Liver (tissue), 3 donors: Measurements from ENCODE around the gene ABRACL.

Source experiments
- EGR1 ChIP-seq, 2 donors: IDR thresholded peaks; 2 replicates each; pipeline ENCODE4 v1.6.1; 2016 to 2018; ENCODE audit warnings: antibody characterized with exemption in 2 of 2, low read depth in 2 of 2
- FOXA1 ChIP-seq: IDR thresholded peaks from 2 replicates; pipeline ENCODE4 v1.6.1; 2016; ENCODE audit warnings: antibody characterized with exemption
- GABPA ChIP-seq, 2 donors: IDR thresholded peaks in 1 of 2; conservative IDR thresholded peaks in 1 of 2; 2 replicates each; pipeline ENCODE4 v1.6.1; 2016; ENCODE audit warnings: antibody characterized with exemption in 2 of 2, mild to moderate bottlenecking in 1 of 2, moderate library complexity in 1 of 2
- HNF4A ChIP-seq, 2 donors: conservative IDR thresholded peaks; 2 replicates each; pipeline ENCODE4 v1.6.1; 2016; ENCODE audit warnings: antibody characterized with exemption in 2 of 2, mild to moderate bottlenecking in 2 of 2
- JUND ChIP-seq, 2 donors: IDR thresholded peaks; 2 replicates each; pipeline ENCODE4 v1.6.1; 2016; ENCODE audit warnings: antibody characterized with exemption in 2 of 2
- MAX ChIP-seq: IDR thresholded peaks from 2 replicates; pipeline ENCODE4 v1.6.1; 2016; ENCODE audit warnings: antibody characterized with exemption
- RAD21 ChIP-seq, 2 donors: IDR thresholded peaks; 2 replicates each; pipeline ENCODE4 v1.6.1; 2016; ENCODE audit warnings: antibody characterized with exemption in 2 of 2, mild to moderate bottlenecking in 2 of 2
- REST ChIP-seq: IDR thresholded peaks from 2 replicates; pipeline ENCODE4 v1.6.1; 2016; ENCODE audit warnings: antibody characterized with exemption, mild to moderate bottlenecking
- RXRA ChIP-seq, 2 donors: IDR thresholded peaks; 2 replicates each; pipeline ENCODE4 v1.6.1; 2017 to 2018; ENCODE audit warnings: antibody characterized with exemption in 2 of 2, mild to moderate bottlenecking in 1 of 2
- SP1 ChIP-seq: IDR thresholded peaks from 2 replicates; pipeline ENCODE4 v1.6.1; 2018; ENCODE audit warnings: antibody characterized with exemption, mild to moderate bottlenecking
- TAF1 ChIP-seq: conservative IDR thresholded peaks from 2 replicates; pipeline ENCODE4 v1.6.1; 2016; ENCODE audit warnings: antibody characterized with exemption, mild to moderate bottlenecking
- TF ChIP-seq, protein P1 (sequence below): fragments of 150-350 bp; IDR thresholded peaks from 2 replicates; pipeline ENCODE4 v1.5.1; 2017; ENCODE audit warnings: improper control_type of control experiment, low read depth, low read length; ENCODE audit not compliant: missing input control
- TF ChIP-seq, protein P2 (sequence below): IDR thresholded peaks from 2 replicates; pipeline ENCODE4 v1.6.1; 2016; ENCODE audit warnings: antibody characterized with exemption
- TF ChIP-seq, protein P3 (sequence below): IDR thresholded peaks from 2 replicates; pipeline ENCODE4 v1.6.1; 2016; ENCODE audit warnings: antibody characterized with exemption
- donor health status: healthy.
- donor health status: healthy.

DNA sequence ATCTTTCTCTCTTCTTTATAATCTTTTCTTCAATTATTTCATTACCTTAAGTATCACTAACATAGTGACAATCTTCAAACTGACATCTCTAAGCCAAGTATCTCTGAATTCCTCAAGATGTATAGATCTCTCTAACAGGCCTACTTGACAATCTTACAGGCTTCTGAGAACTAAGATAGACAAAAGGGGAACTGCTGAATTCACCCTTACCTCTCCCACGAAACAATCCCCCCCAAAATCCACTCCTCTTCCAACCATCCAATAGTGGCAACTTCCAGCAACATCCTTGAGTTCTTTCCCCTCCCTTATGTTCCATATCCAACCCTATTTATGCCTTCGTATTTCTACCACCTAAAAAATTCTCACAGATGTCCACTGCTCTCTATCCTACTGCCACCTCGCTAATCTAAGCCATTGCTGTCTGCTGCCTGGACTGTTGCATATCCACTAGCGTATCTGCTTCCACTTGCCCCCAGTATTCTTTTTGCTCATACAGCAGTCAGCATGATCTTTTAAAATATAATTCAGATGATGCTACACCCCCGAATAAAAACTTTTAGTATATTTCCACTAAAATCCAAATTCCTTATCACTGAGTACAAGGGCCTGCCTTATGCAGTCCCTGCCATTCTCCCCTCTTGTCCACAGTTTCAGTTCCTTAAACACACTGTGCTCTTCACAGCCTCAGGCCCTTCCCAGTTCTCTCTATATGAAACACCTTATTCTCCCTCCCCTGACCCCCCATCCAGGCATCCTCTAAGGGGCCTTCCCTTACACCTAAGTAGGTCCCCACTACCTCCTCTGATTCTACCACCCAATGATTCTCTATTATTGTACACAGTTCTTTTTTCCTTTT is 48.5 kb upstream of the ABRACL start:
- TF ChIP-seq, protein P1, sequence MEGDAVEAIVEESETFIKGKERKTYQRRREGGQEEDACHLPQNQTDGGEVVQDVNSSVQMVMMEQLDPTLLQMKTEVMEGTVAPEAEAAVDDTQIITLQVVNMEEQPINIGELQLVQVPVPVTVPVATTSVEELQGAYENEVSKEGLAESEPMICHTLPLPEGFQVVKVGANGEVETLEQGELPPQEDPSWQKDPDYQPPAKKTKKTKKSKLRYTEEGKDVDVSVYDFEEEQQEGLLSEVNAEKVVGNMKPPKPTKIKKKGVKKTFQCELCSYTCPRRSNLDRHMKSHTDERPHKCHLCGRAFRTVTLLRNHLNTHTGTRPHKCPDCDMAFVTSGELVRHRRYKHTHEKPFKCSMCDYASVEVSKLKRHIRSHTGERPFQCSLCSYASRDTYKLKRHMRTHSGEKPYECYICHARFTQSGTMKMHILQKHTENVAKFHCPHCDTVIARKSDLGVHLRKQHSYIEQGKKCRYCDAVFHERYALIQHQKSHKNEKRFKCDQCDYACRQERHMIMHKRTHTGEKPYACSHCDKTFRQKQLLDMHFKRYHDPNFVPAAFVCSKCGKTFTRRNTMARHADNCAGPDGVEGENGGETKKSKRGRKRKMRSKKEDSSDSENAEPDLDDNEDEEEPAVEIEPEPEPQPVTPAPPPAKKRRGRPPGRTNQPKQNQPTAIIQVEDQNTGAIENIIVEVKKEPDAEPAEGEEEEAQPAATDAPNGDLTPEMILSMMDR = no peak
- no peak for TF ChIP-seq TAF1
- TF ChIP-seq MAX = no peak
- no peak for TF ChIP-seq RAD21 (IDR thresholded peaks at IDR 0.05)
- no peak for TF ChIP-seq JUND (IDR thresholded peaks at IDR 0.05)
- no peak for TF ChIP-seq SP1
- no peak for TF ChIP-seq EGR1 (IDR thresholded peaks at IDR 0.05; ENCODE audit: low read depth in 2 of 2)
- TF ChIP-seq HNF4A (conservative IDR thresholded peaks at IDR 0.05) = no peak
- no peak for TF ChIP-seq REST
- TF ChIP-seq, protein P2, sequence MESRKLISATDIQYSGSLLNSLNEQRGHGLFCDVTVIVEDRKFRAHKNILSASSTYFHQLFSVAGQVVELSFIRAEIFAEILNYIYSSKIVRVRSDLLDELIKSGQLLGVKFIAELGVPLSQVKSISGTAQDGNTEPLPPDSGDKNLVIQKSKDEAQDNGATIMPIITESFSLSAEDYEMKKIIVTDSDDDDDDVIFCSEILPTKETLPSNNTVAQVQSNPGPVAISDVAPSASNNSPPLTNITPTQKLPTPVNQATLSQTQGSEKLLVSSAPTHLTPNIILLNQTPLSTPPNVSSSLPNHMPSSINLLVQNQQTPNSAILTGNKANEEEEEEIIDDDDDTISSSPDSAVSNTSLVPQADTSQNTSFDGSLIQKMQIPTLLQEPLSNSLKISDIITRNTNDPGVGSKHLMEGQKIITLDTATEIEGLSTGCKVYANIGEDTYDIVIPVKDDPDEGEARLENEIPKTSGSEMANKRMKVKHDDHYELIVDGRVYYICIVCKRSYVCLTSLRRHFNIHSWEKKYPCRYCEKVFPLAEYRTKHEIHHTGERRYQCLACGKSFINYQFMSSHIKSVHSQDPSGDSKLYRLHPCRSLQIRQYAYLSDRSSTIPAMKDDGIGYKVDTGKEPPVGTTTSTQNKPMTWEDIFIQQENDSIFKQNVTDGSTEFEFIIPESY = no peak
- TF ChIP-seq FOXA1 = no peak
- TF ChIP-seq GABPA (IDR thresholded peaks at IDR 0.05 in 1 of 2, conservative IDR thresholded peaks at IDR 0.05 in 1 of 2) = no peak
- no peak for TF ChIP-seq RXRA (IDR thresholded peaks at IDR 0.05)
- TF ChIP-seq, protein P3, sequence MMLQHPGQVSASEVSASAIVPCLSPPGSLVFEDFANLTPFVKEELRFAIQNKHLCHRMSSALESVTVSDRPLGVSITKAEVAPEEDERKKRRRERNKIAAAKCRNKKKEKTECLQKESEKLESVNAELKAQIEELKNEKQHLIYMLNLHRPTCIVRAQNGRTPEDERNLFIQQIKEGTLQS = no peak
